ENCODE measurements around the gene HEPACAM2. TPM values are rescaled to one million over a fixed set of nuclear protein-coding genes. Genes with fewer than 3 reads are reported as not detected.
A peak's percentile ranks its signal among the peaks of the same experiment; 100 is the strongest.

HEPACAM2 gene
- total RNA-seq, 2 donors from 2014 or later, result not detected

DNA sequence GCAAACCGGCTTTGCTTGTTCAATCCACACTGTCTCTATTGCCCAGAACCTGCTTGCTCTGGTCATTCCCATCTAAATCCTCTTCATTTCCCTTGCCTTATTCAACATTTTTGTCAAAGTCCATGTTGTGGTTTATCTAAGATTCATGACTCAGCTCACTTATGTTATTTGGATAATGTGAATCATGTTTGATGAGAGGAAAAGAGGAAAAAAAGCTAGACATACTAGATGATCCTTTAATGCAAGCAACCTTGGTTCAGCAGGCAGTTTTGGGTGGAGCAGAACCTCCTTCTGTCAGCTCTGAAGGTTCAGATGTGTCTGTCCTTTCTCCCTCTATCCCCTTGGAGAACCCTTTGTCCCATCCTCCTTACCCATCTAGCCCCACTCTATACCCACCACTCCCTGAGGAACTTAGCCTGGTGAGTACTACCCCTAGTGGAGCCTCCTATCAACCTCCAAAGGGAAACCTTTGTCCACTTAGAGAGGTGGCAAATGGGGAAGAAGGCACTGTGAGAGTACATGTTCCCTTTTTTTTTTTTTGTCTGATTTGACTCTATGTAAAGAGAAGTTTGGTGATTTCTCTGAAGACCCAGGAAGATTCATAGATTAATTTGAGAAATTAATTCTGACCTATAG lies 76.0 kb downstream of the HEPACAM2 start:
- Mint-ChIP-seq H3K27ac (no peak overlapping the region), H3K4me3 (no peak overlapping the region), H3K36me3 (ENCODE audit: low read depth) (peaks cover 5% of the 10 kb centered on the region), H3K27me3 (no peaks in the 10 kb centered on the region), H3K4me1 (peaks cover 20% of the 10 kb centered on the region)
- DNase-seq (no peak), ATAC-seq (no peak)
- H3K9me3 ChIP-seq (ENCODE audit: control insufficient read depth, low read length, poor library complexity, severe bottlenecking), result no peaks in the 10 kb centered on the region

DNA sequence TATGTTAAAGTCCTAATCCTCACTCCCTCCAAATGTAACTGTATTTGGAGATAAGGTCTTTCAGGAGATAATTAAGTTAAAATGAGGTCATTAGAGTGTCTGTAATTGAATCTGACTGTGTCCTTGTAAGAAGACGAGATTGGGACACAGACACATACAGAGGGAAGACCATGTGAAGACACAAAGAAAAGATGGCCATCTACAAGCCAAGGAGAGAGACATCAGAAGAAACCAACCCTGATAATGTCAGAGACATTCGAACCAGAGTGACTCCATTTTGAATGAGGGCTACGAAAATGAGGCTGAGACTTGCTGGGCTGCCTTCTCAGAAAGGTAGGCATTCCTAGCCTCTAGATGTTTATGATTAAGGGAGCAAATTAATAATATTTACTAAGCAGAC lies 77.5 kb downstream of the HEPACAM2 start:
- ATAC-seq, result no peak

DNA sequence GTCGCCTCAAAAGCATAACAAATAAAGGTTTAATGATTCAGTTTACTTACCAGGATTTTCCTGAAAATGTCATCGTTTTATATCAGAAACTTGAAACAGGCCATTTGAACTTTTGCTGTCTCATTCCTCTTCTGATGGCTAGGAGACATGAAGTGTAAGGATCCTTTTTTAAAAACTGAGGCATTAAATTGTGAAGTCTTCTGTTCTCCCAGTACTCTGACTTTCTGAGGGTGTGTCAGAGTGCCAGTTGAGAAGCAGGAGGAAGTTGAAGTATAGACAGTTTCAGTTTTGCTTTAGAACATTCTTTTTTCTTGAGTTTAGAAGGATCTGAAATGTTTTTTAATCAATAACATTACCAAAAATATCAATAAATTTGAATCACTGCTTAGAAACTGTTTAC lies 78.1 kb downstream of the HEPACAM2 start, which contains the start of gene SAMD9L:
TSS of gene SAMD9L (minus strand) at position 242 of the 400 bp plus-strand sequence. CDS start 12,414 bp downstream, outside the sequence.
- Mint-ChIP-seq H3K4me3 (peak within 1 kb of the TSS; percentile 91), H3K4me1 (peaks cover 23% of the 10 kb centered on the region), H3K36me3 (ENCODE audit: low read depth) (peaks cover 9% of the 10 kb centered on the region), H3K27ac (peak within 1 kb of the TSS; percentile 92), H3K27me3 (no peaks in the 10 kb centered on the region)
- no peaks in the 10 kb centered on the region for H3K9me3 ChIP-seq (ENCODE audit: control insufficient read depth, low read length, poor library complexity, severe bottlenecking)
- ATAC-seq (peak; percentile 66), DNase-seq (no peak)

More for the DNA sequence above, 77.5 kb downstream of the HEPACAM2 start:
- Mint-ChIP-seq H3K27me3 (no peaks in the 10 kb centered on the region), H3K4me1 (peaks cover 20% of the 10 kb centered on the region), H3K36me3 (ENCODE audit: low read depth) (peaks cover 5% of the 10 kb centered on the region), H3K27ac (peak overlapping the region; percentile 92), H3K4me3 (peak overlapping the region; percentile 91)
- no peak for DNase-seq
- no peaks in the 10 kb centered on the region for H3K9me3 ChIP-seq (ENCODE audit: control insufficient read depth, low read length, poor library complexity, severe bottlenecking)

DNA sequence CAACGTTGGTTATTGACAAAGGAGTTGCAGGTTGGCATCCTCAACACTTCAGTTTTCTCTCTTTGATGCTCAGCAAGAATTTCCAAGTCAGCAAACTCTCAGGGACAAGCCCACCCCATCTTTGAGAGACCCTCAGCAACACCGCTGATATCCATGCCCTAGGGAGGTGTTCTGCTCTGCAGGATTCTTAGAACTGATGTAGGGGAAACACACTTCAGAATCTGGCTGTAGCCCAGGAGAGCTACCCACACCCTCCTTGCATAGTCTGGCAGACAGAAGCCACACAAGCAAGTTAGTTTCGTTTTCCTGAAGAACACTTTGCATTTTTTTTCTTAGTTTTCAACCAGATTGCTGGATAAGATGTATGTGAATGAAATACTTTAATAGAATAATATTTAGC lies 78.9 kb downstream of the HEPACAM2 start:
- Mint-ChIP-seq H3K27ac (peak overlapping the region; percentile 92), H3K36me3 (ENCODE audit: low read depth) (peaks cover 9% of the 10 kb centered on the region), H3K27me3 (no peaks in the 10 kb centered on the region), H3K4me1 (peaks cover 23% of the 10 kb centered on the region), H3K4me3 (peak overlapping the region; percentile 91)
- no peak for DNase-seq
- peak; percentile 85 for ATAC-seq
- no peaks in the 10 kb centered on the region for H3K9me3 ChIP-seq (ENCODE audit: control insufficient read depth, low read length, poor library complexity, severe bottlenecking)

DNA sequence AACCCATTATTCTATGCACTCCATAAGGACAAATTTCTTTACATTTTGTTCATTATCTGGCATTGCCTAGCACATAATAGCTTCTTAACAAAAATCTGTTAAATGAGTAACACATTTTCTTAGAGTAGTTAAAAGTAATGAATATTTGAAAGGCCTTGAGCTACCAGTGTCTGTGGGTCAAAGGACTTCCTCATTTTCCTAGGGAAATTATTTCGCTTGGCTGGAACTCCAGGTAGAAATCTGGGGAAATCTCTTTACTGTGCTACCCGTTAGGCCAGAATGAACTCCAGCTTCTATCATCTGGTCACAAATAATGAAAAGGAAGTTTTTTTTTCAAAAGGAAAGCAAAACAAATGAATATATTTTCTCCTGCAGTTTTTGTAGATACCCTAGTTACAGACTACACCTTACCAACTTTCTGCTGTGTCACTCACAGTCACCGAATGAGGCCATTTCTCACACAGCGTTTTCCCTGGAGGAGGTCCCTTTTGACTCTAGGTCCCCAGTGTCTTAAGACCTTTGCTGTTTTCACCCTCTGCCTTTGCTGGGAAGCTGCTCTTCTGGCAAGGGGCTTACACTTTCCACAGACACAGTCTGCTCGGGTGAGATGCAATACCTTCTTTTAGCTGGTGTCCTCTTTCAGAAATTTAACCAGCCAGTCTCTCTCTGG lies 79.7 kb downstream of the HEPACAM2 start:
- no peaks in the 10 kb centered on the region for H3K9me3 ChIP-seq (ENCODE audit: control insufficient read depth, low read length, poor library complexity, severe bottlenecking)
- no peak for ATAC-seq
- Mint-ChIP-seq H3K4me3 (peak overlapping the region; percentile 91), H3K27me3 (no peaks in the 10 kb centered on the region), H3K27ac (peak overlapping the region; percentile 92), H3K4me1 (peaks cover 23% of the 10 kb centered on the region), H3K36me3 (ENCODE audit: low read depth) (peaks cover 9% of the 10 kb centered on the region)
- DNase-seq, result no peak

DNA sequence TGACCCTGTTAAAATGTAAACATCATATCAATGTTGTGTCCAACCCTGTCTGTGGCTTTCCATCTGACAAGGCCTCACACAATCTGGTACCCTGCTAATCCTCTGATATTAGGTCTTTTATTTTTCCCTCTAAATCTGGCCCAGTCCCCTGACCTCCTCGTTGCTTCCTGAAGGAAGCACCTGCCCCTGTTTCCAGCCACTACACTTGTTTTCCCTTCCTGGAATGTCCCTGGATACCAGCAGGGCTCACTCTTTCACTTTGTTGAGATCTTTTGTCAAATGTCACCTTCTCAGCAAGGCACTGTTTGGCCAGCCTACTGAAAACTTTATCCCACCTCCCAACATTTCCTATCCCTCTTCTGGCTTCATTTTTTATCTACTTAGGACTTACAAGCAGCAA lies 80.2 kb downstream of the HEPACAM2 start:
- no peaks in the 10 kb centered on the region for H3K27me3 Mint-ChIP-seq
- ATAC-seq (no peak), DNase-seq (no peak)
- no peaks in the 10 kb centered on the region for H3K9me3 ChIP-seq (ENCODE audit: control insufficient read depth, low read length, poor library complexity, severe bottlenecking)
- peaks cover 9% of the 10 kb centered on the region for H3K36me3 Mint-ChIP-seq (ENCODE audit: low read depth)
- peak overlapping the region; percentile 92 for H3K27ac Mint-ChIP-seq
- peaks cover 23% of the 10 kb centered on the region for H3K4me1 Mint-ChIP-seq
- H3K4me3 Mint-ChIP-seq, result peak overlapping the region; percentile 67

DNA sequence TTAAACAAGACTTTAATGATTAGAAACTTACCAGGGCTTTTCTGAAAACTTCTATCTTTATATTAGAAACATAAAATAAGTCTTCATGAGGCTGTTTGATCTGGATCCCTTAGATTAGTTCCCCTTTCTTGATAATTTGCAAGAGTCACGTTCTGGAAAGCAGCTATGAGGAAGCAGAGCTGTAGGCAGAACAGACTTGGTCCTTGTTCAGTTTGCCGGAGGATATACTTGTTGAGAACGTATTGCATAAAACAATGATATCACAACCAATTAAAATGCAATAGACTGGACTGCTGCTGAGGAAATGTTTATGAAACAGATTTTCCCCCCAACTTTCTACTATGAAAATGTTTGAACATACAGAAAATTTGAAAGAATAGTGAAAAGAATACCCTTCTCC lies 80.9 kb downstream of the HEPACAM2 start:
- Mint-ChIP-seq H3K4me1 (peaks cover 23% of the 10 kb centered on the region), H3K4me3 (no peak overlapping the region), H3K36me3 (ENCODE audit: low read depth) (peaks cover 9% of the 10 kb centered on the region), H3K27me3 (no peaks in the 10 kb centered on the region), H3K27ac (no peak overlapping the region)
- ATAC-seq (no peak), DNase-seq (no peak)
- H3K9me3 ChIP-seq (ENCODE audit: control insufficient read depth, low read length, poor library complexity, severe bottlenecking), result no peaks in the 10 kb centered on the region

DNA sequence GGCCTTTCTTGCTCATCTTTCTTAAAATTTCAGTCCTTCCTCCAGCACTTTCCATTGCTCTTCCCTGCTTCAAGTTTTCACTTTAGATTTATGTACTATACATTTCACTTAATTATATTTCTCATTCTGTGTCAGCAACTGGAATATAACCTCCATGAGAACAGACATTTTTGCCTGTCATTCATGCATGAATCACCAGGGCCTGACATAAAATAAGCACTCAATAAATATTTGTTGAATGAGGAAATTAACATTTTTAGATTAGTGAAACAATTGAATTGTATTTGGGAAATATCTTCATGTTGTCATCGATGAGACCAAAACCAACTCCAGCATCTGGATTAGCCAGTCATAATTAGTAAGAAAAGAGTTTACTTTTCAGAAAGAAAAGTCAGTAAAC lies 84.1 kb downstream of the HEPACAM2 start:
- H3K36me3 Mint-ChIP-seq (ENCODE audit: low read depth), result peaks cover 7% of the 10 kb centered on the region
- DNase-seq (no peak), ATAC-seq (no peak)
- H3K4me3 Mint-ChIP-seq, result no peak overlapping the region
- H3K27me3 Mint-ChIP-seq, result no peaks in the 10 kb centered on the region
- no peak overlapping the region for H3K27ac Mint-ChIP-seq
- H3K9me3 ChIP-seq (ENCODE audit: control insufficient read depth, low read length, poor library complexity, severe bottlenecking), result peaks cover 5% of the 10 kb centered on the region
- peaks cover 13% of the 10 kb centered on the region for H3K4me1 Mint-ChIP-seq

DNA sequence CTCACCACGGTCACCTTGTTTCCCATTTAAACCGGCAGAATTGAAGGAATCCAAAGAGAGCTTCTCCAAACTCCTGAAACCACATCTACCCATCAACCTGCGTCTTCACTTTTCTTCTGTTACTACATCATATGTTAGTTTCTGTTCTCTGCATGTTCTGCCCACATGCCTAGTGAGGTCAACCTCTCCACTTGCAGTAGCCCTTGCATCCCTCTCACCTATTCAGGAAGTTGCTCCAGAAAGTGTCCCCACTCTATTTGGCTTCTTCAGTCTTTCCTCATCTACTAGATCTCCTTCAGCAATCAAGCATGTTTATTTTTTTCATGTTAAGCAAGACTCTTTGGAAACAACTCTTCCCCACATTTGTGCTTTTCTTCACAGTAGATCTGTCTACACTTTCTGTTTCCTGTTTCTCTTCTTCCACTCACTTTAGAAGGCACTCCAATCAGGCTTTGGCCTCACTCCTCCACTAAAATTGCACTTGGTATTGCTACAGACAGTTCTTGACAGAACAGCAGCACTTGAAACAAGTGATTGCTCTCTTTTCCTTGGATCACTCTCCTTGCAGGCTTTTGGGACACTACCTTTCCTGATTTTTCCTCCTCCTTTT lies 85.6 kb downstream of the HEPACAM2 start:
- Mint-ChIP-seq H3K36me3 (ENCODE audit: low read depth) (peaks cover 5% of the 10 kb centered on the region), H3K4me3 (no peak overlapping the region), H3K4me1 (peaks cover 3% of the 10 kb centered on the region), H3K27me3 (no peaks in the 10 kb centered on the region), H3K27ac (no peak overlapping the region)
- ATAC-seq (no peak), DNase-seq (no peak)
- peaks cover 9% of the 10 kb centered on the region for H3K9me3 ChIP-seq (ENCODE audit: control insufficient read depth, low read length, poor library complexity, severe bottlenecking)

DNA sequence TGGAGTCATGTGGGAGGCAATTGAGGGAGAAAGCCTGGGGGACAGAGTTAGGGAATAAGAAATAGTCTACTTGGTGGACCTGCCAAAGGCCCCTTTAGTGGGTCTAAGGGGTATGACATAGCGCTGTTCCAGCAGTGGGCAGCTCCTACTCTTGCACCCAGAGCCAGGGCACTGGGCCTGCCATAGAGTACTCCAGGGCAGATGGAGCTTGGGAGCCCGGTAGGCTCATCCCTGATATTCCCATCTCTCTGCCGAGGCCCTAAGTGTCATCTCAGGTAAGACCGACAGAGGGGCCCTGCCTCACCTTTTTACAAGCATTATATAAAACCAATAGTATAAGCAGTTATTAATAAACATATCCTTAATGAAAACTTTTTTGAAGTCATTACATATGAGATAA lies 87.7 kb downstream of the HEPACAM2 start:
- Mint-ChIP-seq H3K27ac (no peak overlapping the region), H3K27me3 (no peaks in the 10 kb centered on the region), H3K4me1 (peaks cover 2% of the 10 kb centered on the region), H3K36me3 (ENCODE audit: low read depth) (peaks cover 8% of the 10 kb centered on the region), H3K4me3 (no peak overlapping the region)
- H3K9me3 ChIP-seq (ENCODE audit: control insufficient read depth, low read length, poor library complexity, severe bottlenecking), result peaks cover 15% of the 10 kb centered on the region
- DNase-seq, result no peak
- no peak for ATAC-seq

Other genes starting within 250 kb of the HEPACAM2 start
- 10 to 100 TPM; 25.4 to 25.7 TPM for gene SAMD9, start 108.5 kb downstream of the HEPACAM2 start, total RNA-seq
- gene SAMD9L, start 78.1 kb downstream of the HEPACAM2 start, total RNA-seq, result 10 to 100 TPM; 17.7 to 24.7 TPM
- 10 to 100 TPM; 23.8 to 27.5 TPM for gene VPS50, start 5.9 kb upstream of the HEPACAM2 start, total RNA-seq

Measured in T-helper 17 cell (primary cell).